GM23248 (cell line): ENCODE results near the gene ZFY. TPM values are rescaled to one million over a fixed set of nuclear protein-coding genes. Genes with fewer than 3 reads are reported as not detected.
A peak's percentile ranks its signal among the peaks of the same experiment; 100 is the strongest.

Experiments used
- DNase-seq: peaks from one replicate; pipeline ENCODE4 v3.0.0-alpha.2; 2015
- H2AFZ ChIP-seq: fragments of 200-600 bp; sonication (generic); 2 replicates; pipeline ENCODE4 v1.6.1; 2016; ENCODE audit warnings: antibody characterized with exemption
- H3F3A ChIP-seq: fragments of 200-600 bp; sonication (generic); 2 replicates; pipeline ENCODE4 v1.6.1; 2016; ENCODE audit warnings: mild to moderate bottlenecking, antibody characterized with exemption, mixed run types; ENCODE audit not compliant: insufficient read depth
- H3K27ac ChIP-seq: fragments of 200-600 bp; sonication (generic); 2 replicates; pipeline ENCODE4 v1.5.1; 2016; ENCODE audit warnings: mild to moderate bottlenecking
- H3K27me3 ChIP-seq: fragments of 200-600 bp; sonication (generic); replicated peaks from 2 replicates; pipeline ENCODE4 v1.6.1; 2016; ENCODE audit warnings: mild to moderate bottlenecking; ENCODE audit not compliant: insufficient read depth
- H3K36me3 ChIP-seq: fragments of 200-600 bp; sonication (generic); 2 replicates; pipeline ENCODE4 v1.6.1; 2016; ENCODE audit warnings: low read depth, mild to moderate bottlenecking
- H3K4me1 ChIP-seq: fragments of 200-600 bp; sonication (generic); 2 replicates; pipeline ENCODE4 v1.6.1; 2016; ENCODE audit warnings: mild to moderate bottlenecking; ENCODE audit not compliant: insufficient read depth
- H3K4me2 ChIP-seq: fragments of 200-600 bp; sonication (generic); one replicate; pipeline ENCODE4 v1.6.1; 2016; ENCODE audit warnings: mild to moderate bottlenecking; ENCODE audit not compliant: unreplicated experiment
- H3K4me3 ChIP-seq: fragments of 200-600 bp; sonication (generic); 2 replicates; pipeline ENCODE4 v1.5.1; 2016; ENCODE audit warnings: mild to moderate bottlenecking
- H3K79me2 ChIP-seq: fragments of 200-600 bp; sonication (generic); 2 replicates; pipeline ENCODE4 v1.6.1; 2016; ENCODE audit warnings: mild to moderate bottlenecking; ENCODE audit not compliant: insufficient read depth
- H3K9ac ChIP-seq: fragments of 200-600 bp; sonication (generic); 2 replicates; pipeline ENCODE4 v1.6.1; 2016; ENCODE audit warnings: mild to moderate bottlenecking
- H3K9me2 ChIP-seq: fragments of 200-600 bp; sonication (generic); 2 replicates; pipeline ENCODE4 v1.6.1; 2016; ENCODE audit warnings: mixed run types, mild to moderate bottlenecking, moderate library complexity; ENCODE audit not compliant: insufficient read depth
- H3K9me3 ChIP-seq: fragments of 200-600 bp; sonication (generic); one replicate; pipeline ENCODE4 v1.6.1; 2017; ENCODE audit warnings: low read depth
- H4K20me1 ChIP-seq: fragments of 200-600 bp; sonication (generic); 2 replicates; pipeline ENCODE4 v1.6.0; 2016; ENCODE audit not compliant: insufficient read depth
- EZH2 ChIP-seq: fragments of 200-600 bp; sonication (generic); IDR thresholded peaks from 2 replicates; pipeline ENCODE4 v1.6.1; 2018; ENCODE audit warnings: antibody characterized with exemption, mild to moderate bottlenecking; ENCODE audit not compliant: insufficient read depth, poor library complexity, severe bottlenecking
- EZH2phosphoT487 ChIP-seq: fragments of 200-600 bp; sonication (generic); IDR thresholded peaks from 2 replicates; pipeline ENCODE4 v1.6.1; 2018; ENCODE audit warnings: antibody characterized with exemption, moderate library complexity, mild to moderate bottlenecking, low read depth; ENCODE audit not compliant: insufficient read depth
- WGBS, 2 experiments: methylation state at CpG; one replicate each; pipeline ENCODE4 v1.1.6; 2015 to 2017; ENCODE audit warnings: low lambda C conversion rate in 2 of 2, low coverage in 1 of 2; ENCODE audit errors: missing lambda C conversion rate in 2 of 2; 5-methylcytosine and 5-hydroxymethylcytosine counted together
- in situ Hi-C: fragments of 300-500 bp; cut with MboI; formaldehyde crosslinking; loops from 2 replicates; pipeline ENCODE4 v1.15.0; 2020
- polyA plus RNA-seq: library from polyadenylated mRNA; unstranded; fragments of >200 nt; fragmentation: Nextera tagmentation; extraction: Ambion mirVana; gene quantifications from 2 replicates; pipeline ENCODE4 v1.2.1, GENCODE V29; 2016
- total RNA-seq: library from RNA; depleted of rRNA; stranded (reverse); fragments of >200 nt; shearing (Covaris generic); gene quantifications from 2 replicates; pipeline ENCODE4 v1.2.3, GENCODE V29; 2014

The ZFY gene
- total and polyA plus RNA-seq, 2 experiments from 2014 or later, result 10.0 to 14.6 TPM

GRCh38 chrY:2893471-2893870 lies 41.7 kb upstream of the ZFY start:
- H3K9me2 ChIP-seq, result no peaks in the 10 kb centered on the region
- H3K27ac ChIP-seq, result no peak overlapping the region
- in situ Hi-C loops, result no loop called here

GRCh38 chrY:2896050-2896449 lies 39.1 kb upstream of the ZFY start:
- in situ Hi-C loops, result no loop called here

More at GRCh38 chrY:2893471-2893870, 41.7 kb upstream of the ZFY start:
- Histone ChIP-seq H3K4me1 (peaks cover 10% of the 10 kb centered on the region; the same call in 1 of the 2 replicates), H3K9ac (no peak overlapping the region), H3K4me3 (no peak overlapping the region), H4K20me1 (no peaks in the 10 kb centered on the region), H2AFZ (no peak overlapping the region), H3F3A (peaks cover 8% of the 10 kb centered on the region; the same call in 1 of the 2 replicates), H3K9me3 (no peaks in the 10 kb centered on the region), H3K79me2 (no peaks in the 10 kb centered on the region), H3K36me3 (no peaks in the 10 kb centered on the region), H3K4me2 (no peak overlapping the region), H3K27me3 (no peaks in the 10 kb centered on the region)
- DNase-seq, result peak; percentile 46
- 81% methylated on average over 1 of the region's 1 CpG; no CpG with 5 or more reads in 1 of the 2 experiments for whole genome bisulfite sequencing, 2 experiments
- TF ChIP-seq EZH2phosphoT487, result no peak
- no peak for TF ChIP-seq EZH2

GRCh38 chrY:2907356-2907755 lies 27.8 kb upstream of the ZFY start:
- peak overlapping the region; percentile 40; the same call in 1 of the 2 replicates for H3K4me3 ChIP-seq
- H3K9ac ChIP-seq, result no peak overlapping the region
- TF ChIP-seq EZH2phosphoT487 (no peak), EZH2 (no peak)
- no peaks in the 10 kb centered on the region for H3K27me3 ChIP-seq
- H3K4me1 ChIP-seq, result 0 out of 2 replicates have a peak, but pooled peaks cover 8% of the 10 kb centered on the region
- H3F3A ChIP-seq, result no peaks in the 10 kb centered on the region
- no peaks in the 10 kb centered on the region for H3K79me2 ChIP-seq
- in situ Hi-C loops, result no loop called here
- WGBS, 2 experiments, result 0% methylated on average over 1 of the region's 1 CpG
- no peak overlapping the region; the same call in 1 of the 2 replicates for H2AFZ ChIP-seq
- no peaks in the 10 kb centered on the region for H3K9me3 ChIP-seq
- H3K4me2 ChIP-seq, result peak overlapping the region; percentile 53
- H3K36me3 ChIP-seq, result no peaks in the 10 kb centered on the region
- no peaks in the 10 kb centered on the region for H4K20me1 ChIP-seq
- H3K9me2 ChIP-seq, result no peaks in the 10 kb centered on the region
- H3K27ac ChIP-seq, result peak overlapping the region; percentile 49
- DNase-seq, result peak; percentile 66

More at GRCh38 chrY:2896050-2896449, 39.1 kb upstream of the ZFY start:
- no peak for TF ChIP-seq EZH2phosphoT487
- no peak for TF ChIP-seq EZH2
- Histone ChIP-seq H3K4me1 (no peaks in the 10 kb centered on the region), H3K9ac (no peak overlapping the region), H4K20me1 (no peaks in the 10 kb centered on the region), H3K27me3 (no peaks in the 10 kb centered on the region), H3K27ac (no peak overlapping the region), H3F3A (no peaks in the 10 kb centered on the region), H3K9me3 (no peaks in the 10 kb centered on the region), H3K4me3 (no peak overlapping the region), H2AFZ (no peak overlapping the region), H3K79me2 (no peaks in the 10 kb centered on the region), H3K4me2 (no peak overlapping the region), H3K9me2 (no peaks in the 10 kb centered on the region), H3K36me3 (no peaks in the 10 kb centered on the region)
- 90 to 100% methylated on average over 1 to 2 of the region's 2 CpGs for WGBS, 2 experiments
- DNase-seq, result no peak

GRCh38 chrY:2913066-2913815 lies 21.9 kb upstream of the ZFY start:
- Histone ChIP-seq H3K4me3 (no peak overlapping the region), H3K9me2 (no peaks in the 10 kb centered on the region), H3K36me3 (no peaks in the 10 kb centered on the region), H3K79me2 (no peaks in the 10 kb centered on the region), H3K4me2 (no peak overlapping the region), H3F3A (0 out of 2 replicates have a peak, but pooled peaks cover 6% of the 10 kb centered on the region), H3K27ac (0 out of 2 replicates have a peak overlapping the region, but pooled peaks have one; percentile 49), H4K20me1 (no peaks in the 10 kb centered on the region), H2AFZ (peak overlapping the region; percentile 89), H3K9ac (no peak overlapping the region), H3K27me3 (no peaks in the 10 kb centered on the region), H3K4me1 (no peaks in the 10 kb centered on the region), H3K9me3 (no peaks in the 10 kb centered on the region)
- DNase-seq, result peak; percentile 68
- TF ChIP-seq EZH2, result no peak
- TF ChIP-seq EZH2phosphoT487, result no peak
- in situ Hi-C loops, result no loop called here
